HL-60 (cell line): ENCODE results near the gene KY.

Experiments
- DNase-seq, 2 experiments: peaks; one replicate each; pipeline ENCODE4 v3.0.0-alpha.2; 2010 to 2020; ENCODE audit warnings: low read depth in 1 of 2, low spot score in 1 of 2
- H3K27ac ChIP-seq: fragments of 250-450 bp; sonication (Bioruptor Pico); replicated peaks from 2 replicates; pipeline ENCODE4 v1.5.1; 2020; ENCODE audit warnings: mild to moderate bottlenecking, moderate library complexity
- H3K27me3 ChIP-seq: fragments of 250-450 bp; sonication (Bioruptor Pico); 2 replicates; pipeline ENCODE4 v1.5.1; 2021; ENCODE audit warnings: mild to moderate bottlenecking, moderate library complexity; ENCODE audit not compliant: insufficient read depth, poor library complexity, severe bottlenecking
- H3K4me3 ChIP-seq: replicated peaks from 2 replicates; pipeline ENCODE4 v1.5.1; 2011; ENCODE audit warnings: mild to moderate bottlenecking, control low read depth, low read length; ENCODE audit not compliant: insufficient read depth
- GABPA ChIP-seq: IDR thresholded peaks from 2 replicates; pipeline ENCODE4 v1.6.1; 2012; ENCODE audit warnings: low read depth
- POLR2AphosphoS5 ChIP-seq: IDR thresholded peaks from 2 replicates; pipeline ENCODE4 v1.6.1; 2012; ENCODE audit warnings: low read depth
- SPI1 ChIP-seq: IDR thresholded peaks from 2 replicates; pipeline ENCODE4 v1.6.1; 2012; ENCODE audit warnings: low read depth, mild to moderate bottlenecking, borderline replicate concordance
- TF ChIP-seq, protein P1 (sequence below): IDR thresholded peaks from one replicate; pipeline ENCODE4 v1.5.1; 2011; ENCODE audit warnings: low read length, control low read depth, inconsistent platforms; ENCODE audit not compliant: insufficient read depth
- TF ChIP-seq, protein P2 (sequence below): IDR thresholded peaks from 2 replicates; pipeline ENCODE4 v1.6.1; 2012; ENCODE audit warnings: low read depth; ENCODE audit not compliant: insufficient replicate concordance

The KY gene

DNA sequence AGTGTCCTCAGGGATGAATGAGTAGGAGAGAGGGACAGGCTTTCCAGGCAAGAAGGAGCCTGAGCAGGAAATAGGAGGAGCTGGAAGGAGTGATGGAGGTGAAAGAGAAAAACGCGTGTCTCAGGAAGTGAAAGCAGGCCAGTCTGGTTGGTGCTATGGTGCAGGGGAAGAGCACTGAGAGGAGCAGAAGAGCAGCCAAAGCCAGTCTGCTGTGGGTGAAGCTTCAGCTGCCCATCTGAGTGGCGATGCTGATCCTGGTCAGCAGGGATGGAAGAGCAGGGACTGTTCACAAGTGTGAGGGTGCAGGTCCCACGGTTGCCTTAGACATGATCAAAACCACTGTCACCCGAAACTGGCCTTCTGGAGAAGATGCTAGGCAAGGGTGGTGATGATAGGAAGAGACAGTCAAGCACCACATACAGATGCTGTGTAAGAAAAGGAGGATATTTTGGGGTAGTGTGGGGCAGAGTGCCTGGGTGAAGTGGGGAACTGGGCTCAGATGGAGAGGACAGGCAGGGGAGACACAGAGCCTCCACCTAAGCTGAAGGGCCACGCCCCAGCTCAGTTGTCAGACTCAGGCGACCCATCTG lies 5.5 kb upstream of the KY start:
- no peak for DNase-seq
- TF ChIP-seq, protein P1, sequence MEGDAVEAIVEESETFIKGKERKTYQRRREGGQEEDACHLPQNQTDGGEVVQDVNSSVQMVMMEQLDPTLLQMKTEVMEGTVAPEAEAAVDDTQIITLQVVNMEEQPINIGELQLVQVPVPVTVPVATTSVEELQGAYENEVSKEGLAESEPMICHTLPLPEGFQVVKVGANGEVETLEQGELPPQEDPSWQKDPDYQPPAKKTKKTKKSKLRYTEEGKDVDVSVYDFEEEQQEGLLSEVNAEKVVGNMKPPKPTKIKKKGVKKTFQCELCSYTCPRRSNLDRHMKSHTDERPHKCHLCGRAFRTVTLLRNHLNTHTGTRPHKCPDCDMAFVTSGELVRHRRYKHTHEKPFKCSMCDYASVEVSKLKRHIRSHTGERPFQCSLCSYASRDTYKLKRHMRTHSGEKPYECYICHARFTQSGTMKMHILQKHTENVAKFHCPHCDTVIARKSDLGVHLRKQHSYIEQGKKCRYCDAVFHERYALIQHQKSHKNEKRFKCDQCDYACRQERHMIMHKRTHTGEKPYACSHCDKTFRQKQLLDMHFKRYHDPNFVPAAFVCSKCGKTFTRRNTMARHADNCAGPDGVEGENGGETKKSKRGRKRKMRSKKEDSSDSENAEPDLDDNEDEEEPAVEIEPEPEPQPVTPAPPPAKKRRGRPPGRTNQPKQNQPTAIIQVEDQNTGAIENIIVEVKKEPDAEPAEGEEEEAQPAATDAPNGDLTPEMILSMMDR = no peak
- no peak for TF ChIP-seq POLR2AphosphoS5
- TF ChIP-seq SPI1 = no peak
- TF ChIP-seq, protein P2, sequence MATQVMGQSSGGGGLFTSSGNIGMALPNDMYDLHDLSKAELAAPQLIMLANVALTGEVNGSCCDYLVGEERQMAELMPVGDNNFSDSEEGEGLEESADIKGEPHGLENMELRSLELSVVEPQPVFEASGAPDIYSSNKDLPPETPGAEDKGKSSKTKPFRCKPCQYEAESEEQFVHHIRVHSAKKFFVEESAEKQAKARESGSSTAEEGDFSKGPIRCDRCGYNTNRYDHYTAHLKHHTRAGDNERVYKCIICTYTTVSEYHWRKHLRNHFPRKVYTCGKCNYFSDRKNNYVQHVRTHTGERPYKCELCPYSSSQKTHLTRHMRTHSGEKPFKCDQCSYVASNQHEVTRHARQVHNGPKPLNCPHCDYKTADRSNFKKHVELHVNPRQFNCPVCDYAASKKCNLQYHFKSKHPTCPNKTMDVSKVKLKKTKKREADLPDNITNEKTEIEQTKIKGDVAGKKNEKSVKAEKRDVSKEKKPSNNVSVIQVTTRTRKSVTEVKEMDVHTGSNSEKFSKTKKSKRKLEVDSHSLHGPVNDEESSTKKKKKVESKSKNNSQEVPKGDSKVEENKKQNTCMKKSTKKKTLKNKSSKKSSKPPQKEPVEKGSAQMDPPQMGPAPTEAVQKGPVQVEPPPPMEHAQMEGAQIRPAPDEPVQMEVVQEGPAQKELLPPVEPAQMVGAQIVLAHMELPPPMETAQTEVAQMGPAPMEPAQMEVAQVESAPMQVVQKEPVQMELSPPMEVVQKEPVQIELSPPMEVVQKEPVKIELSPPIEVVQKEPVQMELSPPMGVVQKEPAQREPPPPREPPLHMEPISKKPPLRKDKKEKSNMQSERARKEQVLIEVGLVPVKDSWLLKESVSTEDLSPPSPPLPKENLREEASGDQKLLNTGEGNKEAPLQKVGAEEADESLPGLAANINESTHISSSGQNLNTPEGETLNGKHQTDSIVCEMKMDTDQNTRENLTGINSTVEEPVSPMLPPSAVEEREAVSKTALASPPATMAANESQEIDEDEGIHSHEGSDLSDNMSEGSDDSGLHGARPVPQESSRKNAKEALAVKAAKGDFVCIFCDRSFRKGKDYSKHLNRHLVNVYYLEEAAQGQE = no peak
- no peak for TF ChIP-seq GABPA
- Histone ChIP-seq H3K27me3 (peaks cover 2% of the 10 kb centered on the region), H3K4me3 (no peak overlapping the region), H3K27ac (no peak overlapping the region)

DNA sequence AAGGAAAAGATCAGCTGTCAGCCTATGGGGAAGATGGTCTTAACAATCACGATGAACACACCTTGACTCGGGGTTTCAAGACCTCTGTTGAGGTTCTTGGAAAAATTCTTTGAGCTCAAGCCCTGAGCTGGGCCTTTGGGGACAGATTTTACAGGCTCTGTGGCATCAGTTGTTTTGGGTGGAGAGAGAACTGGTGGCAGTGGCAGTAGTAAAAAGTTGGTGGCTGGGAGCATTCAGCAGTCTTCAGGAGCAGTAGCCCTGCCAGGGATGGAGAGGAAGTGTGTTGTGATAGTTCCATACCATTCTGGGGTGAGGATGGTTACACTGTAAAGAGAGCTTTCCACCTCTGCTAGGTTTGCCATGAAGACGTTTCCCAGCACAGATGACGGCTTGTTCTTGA lies 4.9 kb upstream of the KY start:
- Histone ChIP-seq H3K27ac (no peak overlapping the region), H3K27me3 (peaks cover 2% of the 10 kb centered on the region), H3K4me3 (no peak overlapping the region)
- no peak for DNase-seq
- TF ChIP-seq POLR2AphosphoS5 = no peak
- TF ChIP-seq GABPA = no peak
- TF ChIP-seq, protein P2 = no peak

DNA sequence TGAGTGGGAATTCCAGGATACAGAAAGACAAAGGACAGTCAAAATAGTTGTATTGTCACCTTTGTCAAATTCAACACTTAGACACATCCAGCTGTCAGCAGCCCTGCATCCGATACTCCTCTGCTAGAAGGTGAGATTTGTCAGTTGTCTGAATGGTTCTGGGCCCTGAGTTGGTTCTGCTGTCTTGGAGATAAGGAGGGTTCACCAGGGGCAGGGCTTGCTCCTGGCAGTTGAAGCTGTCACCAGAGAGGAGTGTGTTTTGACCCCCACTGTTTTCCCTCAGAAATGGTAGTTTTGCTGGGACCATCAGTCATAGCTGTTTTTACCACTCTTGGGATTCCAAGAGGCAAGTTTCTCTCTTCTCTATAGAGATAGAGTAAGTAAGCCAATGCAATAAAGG lies 3.2 kb upstream of the KY start:
- peaks cover 2% of the 10 kb centered on the region for H3K27me3 ChIP-seq
- H3K27ac ChIP-seq = no peak overlapping the region

More for the DNA sequence above, 3.2 kb upstream of the KY start:
- TF ChIP-seq, protein P2 = no peak
- TF ChIP-seq POLR2AphosphoS5 (no peak), GABPA (no peak), SPI1 (no peak)
- TF ChIP-seq, protein P1 = no peak
- no peak overlapping the region for H3K4me3 ChIP-seq
- DNase-seq = no peak
